Trophoblast cell (in vitro differentiated cells and primary cell): Measurements from ENCODE around the gene IL11.

Experiments
- DNase-seq, 2 donors: peaks; one replicate each; pipeline ENCODE4 v3.0.0-alpha.2; 2016
- H2AFZ ChIP-seq: 2 replicates; pipeline ENCODE4 v1.6.1; 2013; ENCODE audit warnings: low read length, moderate library complexity, mild to moderate bottlenecking; ENCODE audit not compliant: insufficient read depth, poor library complexity
- H2AK5ac ChIP-seq: 2 replicates; pipeline ENCODE4 v1.6.1; 2013; ENCODE audit warnings: mild to moderate bottlenecking, low read length
- H2BK120ac ChIP-seq: 2 replicates; pipeline ENCODE4 v1.6.1; 2013; ENCODE audit warnings: low read length, mild to moderate bottlenecking, moderate library complexity; ENCODE audit not compliant: insufficient read depth, poor library complexity
- H2BK12ac ChIP-seq: 2 replicates; pipeline ENCODE4 v1.6.1; 2013; ENCODE audit warnings: mild to moderate bottlenecking, low read length, moderate library complexity
- H2BK5ac ChIP-seq: 2 replicates; pipeline ENCODE4 v1.6.1; 2013; ENCODE audit warnings: low read length, low read depth, moderate library complexity, mild to moderate bottlenecking; ENCODE audit not compliant: poor library complexity
- H3K14ac ChIP-seq: 2 replicates; pipeline ENCODE4 v1.6.1; 2013; ENCODE audit warnings: mild to moderate bottlenecking, low read length
- H3K18ac ChIP-seq: 2 replicates; pipeline ENCODE4 v1.6.1; 2013; ENCODE audit warnings: mild to moderate bottlenecking, low read length
- H3K23ac ChIP-seq: 2 replicates; pipeline ENCODE4 v1.6.1; 2013; ENCODE audit warnings: low read length
- H3K27ac ChIP-seq: 2 replicates; pipeline ENCODE4 v1.5.1; 2013; ENCODE audit warnings: low read depth, mild to moderate bottlenecking, inconsistent platforms, low read length, moderate library complexity
- H3K27me3 ChIP-seq: 2 replicates; pipeline ENCODE4 v1.6.1; 2013; ENCODE audit warnings: inconsistent platforms, mild to moderate bottlenecking, low read length, moderate library complexity; ENCODE audit not compliant: insufficient read depth
- H3K36me3 ChIP-seq, 2 experiments: 1 replicate in 1 of 2; 2 replicates in 1 of 2; pipeline ENCODE4 v1.6.1; 2013; ENCODE audit warnings: low read length in 2 of 2, mild to moderate bottlenecking in 2 of 2, moderate library complexity in 1 of 2; ENCODE audit not compliant: insufficient read depth in 2 of 2, control insufficient read depth in 1 of 2
- H3K4ac ChIP-seq: 2 replicates; pipeline ENCODE4 v1.6.1; 2013; ENCODE audit warnings: low read depth, mild to moderate bottlenecking, low read length, moderate library complexity
- H3K4me1 ChIP-seq, 2 experiments: 1 replicate in 1 of 2; 2 replicates in 1 of 2; pipeline ENCODE4 v1.6.1; 2013; ENCODE audit warnings: low read length in 2 of 2, mild to moderate bottlenecking in 2 of 2, moderate library complexity in 1 of 2; ENCODE audit not compliant: insufficient read depth in 2 of 2, control insufficient read depth in 1 of 2
- H3K4me2 ChIP-seq: 2 replicates; pipeline ENCODE4 v1.6.1; 2013; ENCODE audit warnings: inconsistent platforms, mild to moderate bottlenecking, low read length, moderate library complexity
- H3K4me3 ChIP-seq: 2 replicates; pipeline ENCODE4 v1.5.1; 2013; ENCODE audit warnings: mild to moderate bottlenecking, low read depth, low read length, inconsistent platforms
- H3K79me1 ChIP-seq: one replicate; pipeline ENCODE4 v1.6.1; 2013; ENCODE audit warnings: low read length
- H3K79me2 ChIP-seq: 2 replicates; pipeline ENCODE4 v1.6.1; 2013; ENCODE audit warnings: low read length, mild to moderate bottlenecking; ENCODE audit not compliant: control insufficient read depth, insufficient read depth, poor library complexity
- H3K9ac ChIP-seq: 2 replicates; pipeline ENCODE4 v1.6.1; 2013; ENCODE audit warnings: mild to moderate bottlenecking, low read length
- H3K9me3 ChIP-seq: 2 replicates; pipeline ENCODE4 v1.6.1; 2013; ENCODE audit warnings: low read depth, mild to moderate bottlenecking, control low read depth, inconsistent platforms, low read length; ENCODE audit not compliant: insufficient read depth
- H4K12ac ChIP-seq: 2 replicates; pipeline ENCODE4 v1.6.1; 2013; ENCODE audit warnings: low read depth, mild to moderate bottlenecking, low read length, moderate library complexity
- H4K8ac ChIP-seq: 2 replicates; pipeline ENCODE4 v1.6.1; 2013; ENCODE audit warnings: low read depth, mild to moderate bottlenecking, low read length, moderate library complexity
- H4K91ac ChIP-seq: one replicate; pipeline ENCODE4 v1.6.1; 2013; ENCODE audit warnings: low read depth, mild to moderate bottlenecking, low read length, moderate library complexity
- WGBS: extraction: QIAGEN DNeasy Blood & Tissue Kit; methylation state at CpG from one replicate; pipeline ENCODE4 v1.1.7; 2013; ENCODE audit warnings: missing lambda C conversion rate; ENCODE audit not compliant: insufficient read length, insufficient coverage; ENCODE audit errors: extremely low coverage; 5-methylcytosine and 5-hydroxymethylcytosine counted together

Gene IL11

DNA sequence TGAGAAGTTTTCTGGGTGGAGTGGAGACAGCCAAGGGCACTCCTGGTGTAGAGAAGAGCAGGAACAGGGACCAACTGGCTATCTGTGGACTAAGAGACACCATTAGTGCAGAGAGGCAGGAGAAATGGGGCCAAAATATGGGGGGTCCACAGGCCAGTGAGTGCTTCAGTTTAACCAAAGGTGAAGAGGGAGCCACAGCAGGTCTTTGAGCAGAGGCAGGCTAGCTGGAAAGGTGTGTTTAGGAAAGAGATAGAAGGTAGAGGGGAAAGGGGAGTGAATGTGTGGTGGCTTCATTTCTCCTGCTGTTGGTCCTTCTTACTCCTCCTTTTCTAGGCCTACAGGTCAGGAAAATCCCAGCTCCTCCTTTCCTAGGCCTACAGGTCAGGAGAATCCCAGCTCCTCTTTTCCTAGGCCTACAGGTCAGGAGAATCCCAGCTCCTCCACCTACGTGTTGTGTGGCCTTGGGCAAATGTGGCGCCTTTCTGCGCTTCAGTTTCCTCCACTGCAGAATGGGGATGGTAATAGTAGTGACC lies 12.3 kb upstream of the IL11 start:
- Histone ChIP-seq H4K12ac (no peak overlapping the region), H3K9me3 (no peaks in the 10 kb centered on the region), H4K8ac (no peak overlapping the region), H3K14ac (no peak overlapping the region), H3K27ac (no peak overlapping the region), H2BK120ac (no peak overlapping the region), H3K4me3 (no peak overlapping the region), H3K27me3 (no peaks in the 10 kb centered on the region), H2AFZ (no peak overlapping the region), H3K4me1 (peaks cover 23 to 25% of the 10 kb centered on the region in 2 experiments), H3K9ac (no peak overlapping the region), H3K4ac (no peak overlapping the region), H3K23ac (no peak overlapping the region), H2BK5ac (no peak overlapping the region), H2BK12ac (no peak overlapping the region), H3K36me3 (peaks cover 12 to 13% of the 10 kb centered on the region in 2 experiments), H4K91ac (no peak overlapping the region), H3K79me2 (peaks cover 19% of the 10 kb centered on the region), H3K79me1 (peaks cover 16% of the 10 kb centered on the region), H3K4me2 (no peak overlapping the region), H2AK5ac (peak overlapping the region; percentile 22), H3K18ac (no peak overlapping the region)
- WGBS = no CpG with 5 or more reads among the region's 3 CpGs
- no peak for DNase-seq

DNA sequence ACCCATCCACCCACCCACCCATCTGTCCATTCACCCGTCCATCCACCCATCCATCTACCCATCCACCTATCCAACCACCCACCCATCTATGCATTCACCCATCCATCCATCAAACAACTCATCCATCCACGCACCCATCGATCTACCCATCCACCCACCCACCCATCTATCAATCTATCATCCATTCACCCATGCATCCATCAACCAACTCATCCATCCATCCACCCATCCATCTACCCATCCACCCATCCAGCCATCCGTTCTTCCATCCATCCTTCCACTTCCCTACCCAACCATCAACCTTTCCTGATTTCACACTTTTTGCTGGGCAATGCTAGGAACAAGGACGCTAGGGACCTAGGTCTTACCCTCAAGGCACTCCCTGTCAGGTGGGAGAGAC lies 11.8 kb upstream of the IL11 start:
- peaks cover 16% of the 10 kb centered on the region for H3K79me1 ChIP-seq
- no peak overlapping the region for H3K23ac ChIP-seq
- H3K14ac ChIP-seq = no peak overlapping the region
- H3K4me1 ChIP-seq = peaks cover 20 to 22% of the 10 kb centered on the region in 2 experiments
- no peak overlapping the region for H2BK120ac ChIP-seq
- 100% methylated on average over 3 of the region's 5 CpGs for WGBS
- H3K9me3 ChIP-seq = no peaks in the 10 kb centered on the region
- H3K4me3 ChIP-seq = no peak overlapping the region
- H2BK5ac ChIP-seq = no peak overlapping the region
- H4K8ac ChIP-seq = no peak overlapping the region
- no peak overlapping the region for H3K4ac ChIP-seq
- H2AK5ac ChIP-seq = no peak overlapping the region
- no peak for DNase-seq
- no peak overlapping the region for H3K18ac ChIP-seq
- no peak overlapping the region for H3K9ac ChIP-seq
- no peak overlapping the region for H4K91ac ChIP-seq
- no peak overlapping the region for H2AFZ ChIP-seq
- H3K79me2 ChIP-seq = peaks cover 16% of the 10 kb centered on the region
- peaks cover 6 to 8% of the 10 kb centered on the region in 2 experiments for H3K36me3 ChIP-seq
- H3K27me3 ChIP-seq = no peaks in the 10 kb centered on the region
- no peak overlapping the region for H2BK12ac ChIP-seq
- no peak overlapping the region for H3K4me2 ChIP-seq
- H4K12ac ChIP-seq = no peak overlapping the region
- no peak overlapping the region for H3K27ac ChIP-seq

DNA sequence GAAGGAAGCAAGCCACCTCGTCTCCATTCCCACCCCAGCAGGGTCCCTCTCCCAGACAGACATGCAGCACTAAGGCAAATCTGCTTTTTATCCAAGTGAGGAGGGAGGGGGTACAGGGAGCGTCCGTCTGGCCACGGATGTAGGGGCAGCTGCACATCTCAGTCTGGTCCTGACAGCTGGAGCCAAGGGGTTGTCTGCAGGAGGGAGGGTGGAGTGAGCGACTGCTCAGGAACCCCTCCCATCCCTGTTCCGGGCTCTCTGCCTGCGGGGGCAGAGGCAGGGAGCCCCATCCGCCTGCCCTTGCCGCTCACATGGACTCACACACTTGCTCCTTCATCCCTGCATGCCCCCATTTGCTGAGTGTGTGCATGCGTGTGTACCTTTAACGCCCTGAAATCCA lies 8.9 kb upstream of the IL11 start:
- H3K9ac ChIP-seq = no peak overlapping the region
- H4K8ac ChIP-seq = no peak overlapping the region
- H4K12ac ChIP-seq = no peak overlapping the region
- no peaks in the 10 kb centered on the region for H3K36me3 ChIP-seq
- H3K4me1 ChIP-seq = peaks cover 19 to 22% of the 10 kb centered on the region in 2 experiments
- H3K79me2 ChIP-seq = peaks cover 4% of the 10 kb centered on the region
- H3K14ac ChIP-seq = no peak overlapping the region
- H3K4me3 ChIP-seq = no peak overlapping the region
- no peak overlapping the region for H2BK5ac ChIP-seq
- H2AK5ac ChIP-seq = no peak overlapping the region
- H2BK120ac ChIP-seq = no peak overlapping the region
- no peak overlapping the region for H2AFZ ChIP-seq
- DNase-seq = no peak
- no peaks in the 10 kb centered on the region for H3K27me3 ChIP-seq
- no peak overlapping the region for H2BK12ac ChIP-seq
- no peaks in the 10 kb centered on the region for H3K9me3 ChIP-seq
- no peak overlapping the region for H3K4me2 ChIP-seq
- no peak overlapping the region for H3K23ac ChIP-seq
- H4K91ac ChIP-seq = no peak overlapping the region
- H3K18ac ChIP-seq = no peak overlapping the region
- H3K27ac ChIP-seq = no peak overlapping the region
- no peak overlapping the region for H3K4ac ChIP-seq
- no CpG with 5 or more reads among the region's 11 CpGs for WGBS
- peaks cover 6% of the 10 kb centered on the region for H3K79me1 ChIP-seq

DNA sequence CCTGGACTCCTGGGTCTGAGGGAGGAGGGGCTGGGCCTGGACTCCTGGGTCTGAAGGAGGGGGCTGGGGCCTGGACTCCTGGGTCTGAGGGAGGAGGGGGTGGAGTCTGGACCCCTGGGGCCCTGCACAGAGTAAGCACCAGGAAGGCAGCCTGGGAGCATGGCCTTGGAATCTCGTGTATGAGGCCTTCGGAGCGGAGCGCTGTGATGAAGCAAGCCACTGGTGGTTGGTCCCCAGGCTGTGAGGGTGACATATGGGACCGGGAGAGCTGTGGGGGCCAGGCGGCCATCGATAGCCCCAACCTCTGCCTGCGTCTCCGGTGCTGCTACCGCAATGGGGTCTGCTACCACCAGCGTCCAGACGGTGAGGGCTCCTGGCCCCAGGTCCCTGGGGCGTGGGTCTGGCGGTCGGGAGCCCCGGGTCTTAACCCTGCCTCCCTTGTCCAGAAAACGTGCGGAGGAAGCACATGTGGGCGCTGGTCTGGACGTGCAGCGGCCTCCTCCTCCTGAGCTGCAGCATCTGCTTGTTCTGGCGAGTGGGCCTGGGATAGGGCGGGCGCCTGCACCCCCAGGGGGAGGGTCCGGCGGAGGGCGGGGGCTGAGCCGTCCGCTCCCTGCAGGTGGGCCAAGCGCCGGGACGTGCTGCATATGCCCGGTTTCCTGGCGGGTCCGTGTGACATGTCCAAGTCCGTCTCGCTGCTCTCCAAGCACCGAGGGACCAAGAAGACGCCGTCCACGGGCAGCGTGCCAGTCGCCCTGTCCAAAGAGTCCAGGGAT lies 7.3 kb upstream of the IL11 start:
- no peak overlapping the region for H3K14ac ChIP-seq
- DNase-seq = no peak
- H3K4me2 ChIP-seq = no peak overlapping the region
- H4K8ac ChIP-seq = no peak overlapping the region
- WGBS = no CpG with 5 or more reads among the region's 43 CpGs
- no peak overlapping the region for H3K9ac ChIP-seq
- H3K27me3 ChIP-seq = no peaks in the 10 kb centered on the region
- H4K12ac ChIP-seq = no peak overlapping the region
- H3K18ac ChIP-seq = no peak overlapping the region
- H4K91ac ChIP-seq = no peak overlapping the region
- no peak overlapping the region for H2BK12ac ChIP-seq
- no peak overlapping the region for H2BK5ac ChIP-seq
- no peaks in the 10 kb centered on the region for H3K9me3 ChIP-seq
- H3K79me1 ChIP-seq = peaks cover 15% of the 10 kb centered on the region
- no peak overlapping the region for H2AK5ac ChIP-seq
- H3K27ac ChIP-seq = no peak overlapping the region
- H3K23ac ChIP-seq = no peak overlapping the region
- H3K36me3 ChIP-seq = no peaks in the 10 kb centered on the region
- no peak overlapping the region for H3K4me3 ChIP-seq
- H2BK120ac ChIP-seq = no peak overlapping the region
- peaks cover 1% of the 10 kb centered on the region for H3K79me2 ChIP-seq
- H3K4ac ChIP-seq = no peak overlapping the region
- H2AFZ ChIP-seq = no peak overlapping the region
- H3K4me1 ChIP-seq = peaks cover 29 to 32% of the 10 kb centered on the region in 2 experiments
